Astrocyte (in vitro differentiated cells and primary cell): Measurements from ENCODE around the gene RARRES1. TPM values are rescaled to one million over a fixed set of nuclear protein-coding genes. Genes with fewer than 3 reads are reported as not detected.

Experiments used
- DNase-seq: peaks from one replicate; pipeline ENCODE4 v3.0.0-alpha.2; 2010; ENCODE audit warnings: low read depth
- FAIRE-seq: peaks from 2 replicates; lab custom pipeline; 2011; peaks lifted over from hg19 to GRCh38; lab: Jason Lieb, UNC
- H2AFZ ChIP-seq: 2 replicates; pipeline ENCODE4 v1.6.0; 2012; ENCODE audit warnings: low read depth, low read length, inconsistent platforms
- H3K27ac ChIP-seq: 2 replicates; pipeline ENCODE4 v1.5.1; 2011; ENCODE audit warnings: low read depth, low read length, inconsistent platforms
- H3K27me3 ChIP-seq: 2 replicates; pipeline ENCODE4 v1.6.0; 2011; ENCODE audit warnings: low read length, inconsistent platforms; ENCODE audit not compliant: insufficient read depth
- H3K36me3 ChIP-seq: 2 replicates; pipeline ENCODE4 v1.5.1; 2011; ENCODE audit warnings: low read length, inconsistent platforms; ENCODE audit not compliant: insufficient read depth
- H3K4me1 ChIP-seq: 2 replicates; pipeline ENCODE4 v1.5.1; 2011; ENCODE audit warnings: low read length, inconsistent platforms; ENCODE audit not compliant: insufficient read depth
- H3K4me2 ChIP-seq: 2 replicates; pipeline ENCODE4 v1.6.0; 2012; ENCODE audit warnings: low read length, inconsistent platforms
- H3K4me3 ChIP-seq: 2 replicates; pipeline ENCODE4 v1.5.1; 2011; ENCODE audit warnings: low read depth, mild to moderate bottlenecking, low read length, inconsistent platforms; ENCODE audit not compliant: insufficient read depth
- H3K79me2 ChIP-seq: 2 replicates; pipeline ENCODE4 v1.6.0; 2012; ENCODE audit warnings: mild to moderate bottlenecking, low read length, inconsistent platforms; ENCODE audit not compliant: insufficient read depth
- H3K9ac ChIP-seq: 2 replicates; pipeline ENCODE4 v1.6.0; 2012; ENCODE audit warnings: mild to moderate bottlenecking, low read length, inconsistent platforms
- H3K9me3 ChIP-seq: 2 replicates; pipeline ENCODE4 v1.5.1; 2012; ENCODE audit warnings: low read depth, mild to moderate bottlenecking, low read length, inconsistent platforms; ENCODE audit not compliant: insufficient read depth
- H4K20me1 ChIP-seq: 2 replicates; pipeline ENCODE4 v1.6.0; 2012; ENCODE audit warnings: low read length, inconsistent platforms; ENCODE audit not compliant: insufficient read depth
- H3K27ac Mint-ChIP-seq: one replicate; pipeline ENCODE4 v1.8.0; 2021; ENCODE audit warnings: mild to moderate bottlenecking, mixed read lengths; ENCODE audit not compliant: unreplicated experiment
- H3K27me3 Mint-ChIP-seq: one replicate; pipeline ENCODE4 v1.8.0; 2021; ENCODE audit warnings: low read depth, mixed read lengths; ENCODE audit not compliant: unreplicated experiment
- H3K36me3 Mint-ChIP-seq: one replicate; pipeline ENCODE4 v1.8.0; 2021; ENCODE audit warnings: low read depth, mixed read lengths; ENCODE audit not compliant: unreplicated experiment
- H3K4me1 Mint-ChIP-seq: one replicate; pipeline ENCODE4 v1.8.0; 2021; ENCODE audit warnings: low read depth, mixed read lengths; ENCODE audit not compliant: unreplicated experiment
- H3K4me3 Mint-ChIP-seq: one replicate; pipeline ENCODE4 v1.8.0; 2021; ENCODE audit warnings: mild to moderate bottlenecking, moderate library complexity, mixed read lengths; ENCODE audit not compliant: unreplicated experiment
- H3K9me3 Mint-ChIP-seq: one replicate; pipeline ENCODE4 v1.8.0; 2021; ENCODE audit warnings: mild to moderate bottlenecking, mixed read lengths; ENCODE audit not compliant: unreplicated experiment
- EZH2 ChIP-seq: IDR thresholded peaks from 2 replicates; pipeline ENCODE4 v1.6.1; 2012; ENCODE audit warnings: mild to moderate bottlenecking, low read length, inconsistent platforms; ENCODE audit not compliant: insufficient read depth
- total RNA-seq: library from RNA; stranded (reverse); gene quantifications from 2 replicates; pipeline ENCODE4 v1.2.1, GENCODE V29; 2021
- TF ChIP-seq, protein P1 (sequence below): IDR thresholded peaks from 2 replicates; pipeline ENCODE4 v1.5.1; 2011; ENCODE audit warnings: low read depth, mild to moderate bottlenecking, inconsistent platforms, low read length, moderate library complexity; ENCODE audit not compliant: insufficient read depth

Gene RARRES1
- total RNA-seq, 1 donor from 2014 or later: 1.2 TPM

DNA sequence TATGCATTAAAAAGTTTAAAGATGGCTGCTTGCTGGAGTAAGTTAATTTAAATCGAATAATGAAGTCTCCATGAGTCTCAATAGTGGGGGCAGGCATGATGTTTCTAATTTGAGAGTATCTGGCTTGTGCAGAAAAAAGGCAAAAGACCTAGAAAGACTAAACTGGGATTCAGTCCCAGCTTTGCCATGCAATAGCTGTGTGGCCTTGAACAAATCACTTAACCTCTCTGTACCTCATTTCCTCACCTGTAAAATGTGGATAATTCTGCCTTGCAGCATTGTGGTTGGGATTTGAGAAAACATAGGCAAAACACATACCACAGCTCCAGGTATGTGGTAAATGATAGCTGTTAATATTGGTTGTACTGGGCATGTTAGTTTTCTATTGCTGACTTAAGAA lies 68.4 kb downstream of the RARRES1 start:
- Histone ChIP-seq H3K4me3 (no peak overlapping the region), H3K79me2 (no peaks in the 10 kb centered on the region), H3K9me3 (no peaks in the 10 kb centered on the region), H3K27me3 (no peaks in the 10 kb centered on the region), H4K20me1 (no peaks in the 10 kb centered on the region), H3K4me1 (peaks cover 7% of the 10 kb centered on the region), H3K4me2 (no peak overlapping the region), H2AFZ (no peak overlapping the region), H3K36me3 (peaks cover 35% of the 10 kb centered on the region), H3K27ac (no peak overlapping the region), H3K9ac (no peak overlapping the region)
- TF ChIP-seq, protein P1, sequence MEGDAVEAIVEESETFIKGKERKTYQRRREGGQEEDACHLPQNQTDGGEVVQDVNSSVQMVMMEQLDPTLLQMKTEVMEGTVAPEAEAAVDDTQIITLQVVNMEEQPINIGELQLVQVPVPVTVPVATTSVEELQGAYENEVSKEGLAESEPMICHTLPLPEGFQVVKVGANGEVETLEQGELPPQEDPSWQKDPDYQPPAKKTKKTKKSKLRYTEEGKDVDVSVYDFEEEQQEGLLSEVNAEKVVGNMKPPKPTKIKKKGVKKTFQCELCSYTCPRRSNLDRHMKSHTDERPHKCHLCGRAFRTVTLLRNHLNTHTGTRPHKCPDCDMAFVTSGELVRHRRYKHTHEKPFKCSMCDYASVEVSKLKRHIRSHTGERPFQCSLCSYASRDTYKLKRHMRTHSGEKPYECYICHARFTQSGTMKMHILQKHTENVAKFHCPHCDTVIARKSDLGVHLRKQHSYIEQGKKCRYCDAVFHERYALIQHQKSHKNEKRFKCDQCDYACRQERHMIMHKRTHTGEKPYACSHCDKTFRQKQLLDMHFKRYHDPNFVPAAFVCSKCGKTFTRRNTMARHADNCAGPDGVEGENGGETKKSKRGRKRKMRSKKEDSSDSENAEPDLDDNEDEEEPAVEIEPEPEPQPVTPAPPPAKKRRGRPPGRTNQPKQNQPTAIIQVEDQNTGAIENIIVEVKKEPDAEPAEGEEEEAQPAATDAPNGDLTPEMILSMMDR: no peak
- TF ChIP-seq EZH2: no peak
- H3K9me3 Mint-ChIP-seq: no peaks in the 10 kb centered on the region
- H3K4me3 Mint-ChIP-seq: no peak overlapping the region
- H3K27ac Mint-ChIP-seq: no peak overlapping the region
- peaks cover 5% of the 10 kb centered on the region for H3K36me3 Mint-ChIP-seq
- H3K4me1 Mint-ChIP-seq: peaks cover 3% of the 10 kb centered on the region
- DNase-seq (no peak), FAIRE-seq (no peak)
- H3K27me3 Mint-ChIP-seq: no peaks in the 10 kb centered on the region

DNA sequence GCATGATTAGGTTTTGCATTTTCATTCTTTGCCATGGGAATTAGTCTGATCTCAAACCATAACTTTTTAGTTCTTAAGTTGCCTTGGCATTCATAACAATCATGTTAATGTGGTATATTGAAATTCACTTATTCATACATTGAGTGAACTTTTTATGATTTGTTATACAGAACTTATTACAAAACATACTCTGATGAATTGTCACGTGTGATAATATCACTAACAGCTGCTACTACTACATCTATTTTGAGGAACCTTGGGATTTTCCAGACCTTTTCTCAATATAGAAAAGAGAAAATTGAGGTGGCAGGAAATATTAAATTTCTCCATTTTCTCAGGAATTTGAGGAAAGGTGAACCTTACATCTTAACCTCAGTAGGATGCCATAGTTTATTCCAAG lies 69.0 kb downstream of the RARRES1 start:
- H3K36me3 ChIP-seq: peaks cover 38% of the 10 kb centered on the region
- no peaks in the 10 kb centered on the region for H3K79me2 ChIP-seq
- no peaks in the 10 kb centered on the region for H3K27me3 Mint-ChIP-seq
- no peak overlapping the region for H3K27ac Mint-ChIP-seq
- no peaks in the 10 kb centered on the region for H4K20me1 ChIP-seq
- no peaks in the 10 kb centered on the region for H3K9me3 ChIP-seq
- no peak for TF ChIP-seq EZH2
- TF ChIP-seq, protein P1: no peak
- peaks cover 3% of the 10 kb centered on the region for H3K4me1 ChIP-seq
- H3K4me3 Mint-ChIP-seq: no peak overlapping the region
- no peak overlapping the region for H3K27ac ChIP-seq
- H3K4me2 ChIP-seq: no peak overlapping the region
- H2AFZ ChIP-seq: no peak overlapping the region
- FAIRE-seq (no peak), DNase-seq (no peak)
- H3K9ac ChIP-seq: no peak overlapping the region
- H3K36me3 Mint-ChIP-seq: peaks cover 5% of the 10 kb centered on the region
- H3K4me3 ChIP-seq: no peak overlapping the region
- H3K9me3 Mint-ChIP-seq: no peaks in the 10 kb centered on the region
- peaks cover 3% of the 10 kb centered on the region for H3K4me1 Mint-ChIP-seq
- no peaks in the 10 kb centered on the region for H3K27me3 ChIP-seq

DNA sequence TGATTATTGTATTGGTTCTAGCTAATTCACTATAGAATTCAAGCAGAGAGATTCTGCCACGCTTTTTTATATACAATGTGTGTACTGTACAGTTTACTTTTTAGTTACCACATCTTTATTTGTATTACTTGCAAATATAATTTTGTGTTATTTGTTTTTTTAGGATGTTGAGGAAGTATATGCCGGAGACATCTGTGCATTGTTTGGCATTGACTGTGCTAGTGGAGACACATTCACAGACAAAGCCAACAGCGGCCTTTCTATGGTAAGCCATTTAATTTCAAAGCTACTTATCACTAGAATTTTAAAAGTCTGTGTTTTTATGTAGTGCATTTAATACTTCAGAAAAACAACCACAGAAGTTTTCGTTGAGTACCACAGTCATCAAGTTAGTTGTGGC lies 71.5 kb downstream of the RARRES1 start:
- FAIRE-seq: no peak
- peaks cover 3% of the 10 kb centered on the region for H3K36me3 Mint-ChIP-seq
- no peaks in the 10 kb centered on the region for H3K79me2 ChIP-seq
- H3K4me1 ChIP-seq: peaks cover 3% of the 10 kb centered on the region
- no peak for DNase-seq
- H3K27me3 Mint-ChIP-seq: no peaks in the 10 kb centered on the region
- H2AFZ ChIP-seq: no peak overlapping the region
- no peak overlapping the region for H3K27ac Mint-ChIP-seq
- H3K9me3 Mint-ChIP-seq: no peaks in the 10 kb centered on the region
- no peak overlapping the region for H3K9ac ChIP-seq
- no peak overlapping the region for H3K27ac ChIP-seq
- peaks cover 22% of the 10 kb centered on the region for H3K36me3 ChIP-seq
- H3K4me1 Mint-ChIP-seq: peaks cover 3% of the 10 kb centered on the region
- H3K4me3 Mint-ChIP-seq: no peak overlapping the region
- H3K9me3 ChIP-seq: no peaks in the 10 kb centered on the region
- H4K20me1 ChIP-seq: no peaks in the 10 kb centered on the region
- no peak for TF ChIP-seq EZH2
- TF ChIP-seq, protein P1: no peak
- H3K4me2 ChIP-seq: no peak overlapping the region
- no peak overlapping the region for H3K4me3 ChIP-seq
- no peaks in the 10 kb centered on the region for H3K27me3 ChIP-seq
